ENCODE data around the gene SPDL1.

DNA sequence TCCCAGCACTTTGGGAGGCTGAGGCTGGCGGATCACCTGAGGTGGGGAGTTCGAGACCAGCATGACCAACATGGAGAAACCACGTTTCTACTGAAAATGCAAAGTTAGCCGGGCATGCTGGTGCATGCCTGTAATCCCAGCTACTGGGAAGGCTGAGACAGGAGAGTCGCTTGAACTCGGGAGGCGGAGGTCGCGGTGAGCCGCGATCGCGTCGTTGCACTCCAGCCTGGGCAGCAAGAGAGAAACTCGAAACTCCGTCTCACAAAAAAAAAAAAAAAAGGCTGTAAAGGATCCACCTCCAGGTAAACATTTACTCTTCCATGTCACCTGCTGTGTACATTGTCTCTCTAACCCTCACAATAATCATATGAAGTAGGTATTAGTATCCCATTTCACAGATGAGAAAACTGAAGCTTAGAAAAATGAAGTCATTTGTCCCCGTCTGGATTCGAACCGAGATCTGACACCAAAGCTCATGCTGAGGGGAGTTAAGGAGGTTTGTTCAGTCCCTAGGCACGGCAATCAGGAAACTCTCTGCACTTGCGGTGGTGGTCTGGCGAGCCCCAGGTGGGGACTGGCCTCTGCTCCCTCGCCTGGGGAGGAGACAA lies 53.0 kb downstream of the SPDL1 start:
- TF ChIP-seq, protein P1, sequence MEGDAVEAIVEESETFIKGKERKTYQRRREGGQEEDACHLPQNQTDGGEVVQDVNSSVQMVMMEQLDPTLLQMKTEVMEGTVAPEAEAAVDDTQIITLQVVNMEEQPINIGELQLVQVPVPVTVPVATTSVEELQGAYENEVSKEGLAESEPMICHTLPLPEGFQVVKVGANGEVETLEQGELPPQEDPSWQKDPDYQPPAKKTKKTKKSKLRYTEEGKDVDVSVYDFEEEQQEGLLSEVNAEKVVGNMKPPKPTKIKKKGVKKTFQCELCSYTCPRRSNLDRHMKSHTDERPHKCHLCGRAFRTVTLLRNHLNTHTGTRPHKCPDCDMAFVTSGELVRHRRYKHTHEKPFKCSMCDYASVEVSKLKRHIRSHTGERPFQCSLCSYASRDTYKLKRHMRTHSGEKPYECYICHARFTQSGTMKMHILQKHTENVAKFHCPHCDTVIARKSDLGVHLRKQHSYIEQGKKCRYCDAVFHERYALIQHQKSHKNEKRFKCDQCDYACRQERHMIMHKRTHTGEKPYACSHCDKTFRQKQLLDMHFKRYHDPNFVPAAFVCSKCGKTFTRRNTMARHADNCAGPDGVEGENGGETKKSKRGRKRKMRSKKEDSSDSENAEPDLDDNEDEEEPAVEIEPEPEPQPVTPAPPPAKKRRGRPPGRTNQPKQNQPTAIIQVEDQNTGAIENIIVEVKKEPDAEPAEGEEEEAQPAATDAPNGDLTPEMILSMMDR (conservative IDR thresholded peaks at IDR 0.05) = no peak
- TF ChIP-seq EZH2 (IDR thresholded peaks at IDR 0.05; ENCODE audit: low read depth) = no peak

Measured in PC-9 (cell line).